NCI-H2107 (cell line): ENCODE measurements around the gene EIPR1.
"Not testable (repeated sequence)": the region's sequence is repeated elsewhere in the genome, so short reads cannot be mapped to it uniquely, and the experiment has no call there.

Experiments
- DNase-seq: peaks from one replicate; lab custom pipeline; 2025; lab: John Stamatoyannopoulos, UW

EIPR1 gene

GRCh38 chr2:3211256-3212060, 166.2 kb downstream of the EIPR1 start:
- no peak for DNase-seq

- no peak for DNase-seq
Measured at GRCh38 chr2:3210257-3210656, 167.4 kb downstream of the EIPR1 start.

- DNase-seq = no peak
Measured at GRCh38 chr2:3209258-3209657, 168.4 kb downstream of the EIPR1 start.

- DNase-seq = no peak
Measured at GRCh38 chr2:3208591-3208990, 169.0 kb downstream of the EIPR1 start.

- DNase-seq = no peak
Measured at GRCh38 chr2:3208179-3208578, 169.4 kb downstream of the EIPR1 start.

GRCh38 chr2:3207091-3207491, 170.5 kb downstream of the EIPR1 start:
- DNase-seq = no peak

GRCh38 chr2:3205845-3206244, 171.8 kb downstream of the EIPR1 start:
- no peak for DNase-seq

GRCh38 chr2:3204031-3204821, 173.4 kb downstream of the EIPR1 start:
- peak; percentile 37 for DNase-seq

GRCh38 chr2:3203497-3204019, 174.1 kb downstream of the EIPR1 start:
- DNase-seq = no peak

GRCh38 chr2:3202926-3203325, 174.7 kb downstream of the EIPR1 start:
- no peak for DNase-seq

GRCh38 chr2:3201281-3201680, 176.3 kb downstream of the EIPR1 start:
- no peak for DNase-seq

GRCh38 chr2:3200420-3200939, 177.1 kb downstream of the EIPR1 start:
- DNase-seq = no peak

GRCh38 chr2:3199627-3200345, 177.8 kb downstream of the EIPR1 start:
- DNase-seq = no peak

- DNase-seq = not testable (repeated sequence)
Measured at GRCh38 chr2:3198671-3199192, 178.9 kb downstream of the EIPR1 start.

GRCh38 chr2:3198119-3198518, 179.5 kb downstream of the EIPR1 start:
- no peak for DNase-seq

GRCh38 chr2:3197308-3197707, 180.3 kb downstream of the EIPR1 start:
- no peak for DNase-seq

- no peak for DNase-seq
Measured at GRCh38 chr2:3196716-3197115, 180.9 kb downstream of the EIPR1 start.

GRCh38 chr2:3195641-3196476, 181.8 kb downstream of the EIPR1 start:
- DNase-seq = no peak

GRCh38 chr2:3194828-3195227, 182.8 kb downstream of the EIPR1 start:
- DNase-seq = no peak

GRCh38 chr2:3193443-3194330, 183.9 kb downstream of the EIPR1 start:
- DNase-seq = no peak
